Bone marrow (tissue), 2 donors: ENCODE data around the gene ARMS2.

Experiments used
- DNase-seq, 2 donors: peaks; one replicate each; lab custom pipeline; 2025; lab: John Stamatoyannopoulos, UW

ARMS2 gene

GRCh38 chr10:122494833-122495232, 40.4 kb downstream of the ARMS2 start:
- DNase-seq = no peak

GRCh38 chr10:122495406-122496340, 41.2 kb downstream of the ARMS2 start:
- no peak for DNase-seq

GRCh38 chr10:122497241-122497640, 42.8 kb downstream of the ARMS2 start:
- DNase-seq = no peak

- no peak for DNase-seq
Measured at GRCh38 chr10:122498521-122498920, 44.1 kb downstream of the ARMS2 start.

GRCh38 chr10:122499012-122499411, 44.6 kb downstream of the ARMS2 start:
- no peak for DNase-seq

GRCh38 chr10:122499491-122499941, 45.1 kb downstream of the ARMS2 start:
- no peak for DNase-seq

- DNase-seq = no peak
Measured at GRCh38 chr10:122500194-122500593, 45.7 kb downstream of the ARMS2 start.

GRCh38 chr10:122500726-122501125, 46.3 kb downstream of the ARMS2 start:
- no peak for DNase-seq

GRCh38 chr10:122503012-122503411, 48.6 kb downstream of the ARMS2 start:
- DNase-seq = no peak

GRCh38 chr10:122503886-122504609, 49.6 kb downstream of the ARMS2 start:
- no peak for DNase-seq

- DNase-seq = no peak
Measured at GRCh38 chr10:122504610-122504950, 50.1 kb downstream of the ARMS2 start.

GRCh38 chr10:122505011-122505410, 50.6 kb downstream of the ARMS2 start:
- no peak for DNase-seq

- DNase-seq = no peak
Measured at GRCh38 chr10:122505885-122506645, 51.6 kb downstream of the ARMS2 start.
